NOMO-1 treated with dmso at 0.1 percent for 144 hours (cell line): ENCODE results near the gene ARHGEF28.

ENCODE experiments used
- DNase-seq: peaks from one replicate; lab custom pipeline; 2025; ENCODE audit not compliant: unreplicated experiment; lab: John Stamatoyannopoulos, UW

Gene ARHGEF28

DNA sequence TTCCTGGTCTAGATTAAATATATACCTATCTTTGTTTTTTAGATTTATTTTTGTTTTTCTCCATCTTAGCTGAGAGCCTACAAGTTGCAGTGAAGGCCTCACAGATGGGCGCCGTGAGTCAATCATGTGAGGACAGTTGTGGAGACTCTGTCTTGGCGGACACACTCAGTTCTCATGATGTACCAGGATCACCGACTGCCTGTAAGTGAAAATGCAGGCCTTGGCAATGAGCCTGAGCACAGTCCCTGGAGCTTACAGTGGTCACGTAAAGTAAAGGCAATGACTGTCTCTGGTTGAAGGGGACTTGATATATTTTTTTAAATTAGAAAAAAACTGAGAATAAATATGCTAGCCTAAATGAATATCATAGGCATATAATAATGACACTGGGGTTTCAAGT, 271.9 kb downstream of the ARHGEF28 start:
- DNase-seq: no peak

DNA sequence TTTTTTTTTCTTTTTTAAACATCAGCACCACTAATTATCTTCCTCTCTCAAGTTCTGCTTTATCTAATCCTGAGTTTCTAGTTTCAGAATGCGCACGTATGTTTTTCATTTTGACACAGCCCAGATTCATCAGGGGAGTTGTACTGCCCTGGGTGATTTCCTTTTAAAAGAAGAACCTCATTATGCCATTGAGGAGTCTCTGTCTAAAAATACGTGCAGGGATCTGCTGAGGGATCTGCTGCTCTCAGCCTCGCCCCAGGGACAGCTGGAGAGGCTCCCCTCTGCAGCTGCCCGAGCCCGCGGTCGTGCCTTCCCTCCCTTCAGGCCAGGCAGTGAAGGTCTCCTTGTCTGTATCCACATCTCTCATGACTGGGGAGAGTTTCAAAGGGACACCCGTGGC, 273.1 kb downstream of the ARHGEF28 start:
- peak; percentile 83 for DNase-seq

DNA sequence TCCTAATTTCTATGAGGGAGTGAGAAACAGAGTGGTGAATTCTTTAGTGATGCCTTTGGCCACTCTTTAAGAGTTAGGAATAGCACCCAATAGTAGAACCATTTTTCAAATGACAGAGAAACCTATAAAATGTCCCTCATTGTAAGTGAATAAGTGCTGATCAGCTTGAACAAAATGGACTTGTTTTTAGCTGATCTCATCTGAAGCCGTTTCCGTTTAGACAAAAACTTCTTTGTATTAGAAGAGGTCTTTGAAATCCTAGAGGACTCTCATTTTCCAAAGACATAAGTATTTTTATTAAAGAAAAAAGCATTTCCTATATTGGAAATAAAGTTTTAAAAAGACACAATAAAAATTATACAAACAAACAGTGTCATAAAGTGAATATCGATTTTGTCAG, 273.9 kb downstream of the ARHGEF28 start:
- no peak for DNase-seq

DNA sequence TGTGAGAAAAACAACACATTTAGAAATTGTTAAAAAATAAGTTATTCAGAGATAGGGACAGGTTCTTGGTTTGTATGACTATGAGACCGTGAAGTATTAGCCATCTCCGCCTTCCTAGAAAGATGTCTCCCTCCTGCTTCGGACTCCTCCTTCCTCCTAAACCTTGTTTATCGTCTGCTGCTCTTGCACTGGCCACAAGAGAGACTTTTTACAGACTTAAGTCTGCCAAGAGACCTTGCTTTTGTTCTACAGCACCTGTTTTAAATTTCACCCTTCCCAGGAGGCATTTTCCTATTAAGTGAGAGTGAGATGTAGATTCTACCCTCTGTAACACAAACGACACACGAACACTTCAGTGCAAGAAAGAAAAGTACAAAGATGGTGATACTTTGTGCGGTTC, 274.6 kb downstream of the ARHGEF28 start:
- no peak for DNase-seq

DNA sequence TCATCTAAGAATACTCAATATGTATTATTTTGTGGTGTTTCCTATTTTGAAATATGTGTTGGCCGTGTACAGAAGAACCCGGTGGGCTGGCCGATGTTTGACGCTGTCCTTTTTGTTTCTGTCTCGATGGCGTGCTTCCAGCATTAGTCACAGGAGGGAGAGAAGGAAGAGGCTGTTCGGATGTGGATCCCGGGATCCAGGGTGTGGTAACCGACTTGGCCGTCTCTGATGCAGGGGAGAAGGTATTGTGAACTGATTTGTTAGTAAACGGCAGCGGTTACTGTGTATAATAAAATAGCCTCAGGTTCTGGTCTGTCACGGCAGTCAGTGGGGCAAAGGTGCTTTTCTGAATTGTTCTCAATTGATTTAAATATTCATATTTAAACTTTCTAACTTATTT, 275.0 kb downstream of the ARHGEF28 start:
- no peak for DNase-seq

DNA sequence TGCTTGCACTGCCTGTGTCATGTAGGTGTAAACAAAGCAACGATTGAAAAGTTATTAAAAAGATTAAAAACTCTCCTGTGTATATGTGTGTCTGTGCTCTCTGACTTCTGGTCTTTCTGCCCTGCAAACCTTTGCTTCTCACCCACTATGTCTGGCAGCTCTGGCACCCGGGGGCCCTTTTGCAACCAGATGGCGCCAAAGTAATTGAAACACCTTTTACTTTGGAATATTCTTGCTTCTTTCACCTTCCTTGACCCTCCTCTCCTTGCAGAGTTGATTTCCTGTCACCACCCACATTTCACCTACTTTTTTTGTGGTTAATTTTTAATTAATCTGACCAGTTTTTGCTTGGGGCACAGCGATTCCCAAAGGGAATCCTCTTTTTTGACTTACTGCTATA, 275.5 kb downstream of the ARHGEF28 start:
- no peak for DNase-seq

DNA sequence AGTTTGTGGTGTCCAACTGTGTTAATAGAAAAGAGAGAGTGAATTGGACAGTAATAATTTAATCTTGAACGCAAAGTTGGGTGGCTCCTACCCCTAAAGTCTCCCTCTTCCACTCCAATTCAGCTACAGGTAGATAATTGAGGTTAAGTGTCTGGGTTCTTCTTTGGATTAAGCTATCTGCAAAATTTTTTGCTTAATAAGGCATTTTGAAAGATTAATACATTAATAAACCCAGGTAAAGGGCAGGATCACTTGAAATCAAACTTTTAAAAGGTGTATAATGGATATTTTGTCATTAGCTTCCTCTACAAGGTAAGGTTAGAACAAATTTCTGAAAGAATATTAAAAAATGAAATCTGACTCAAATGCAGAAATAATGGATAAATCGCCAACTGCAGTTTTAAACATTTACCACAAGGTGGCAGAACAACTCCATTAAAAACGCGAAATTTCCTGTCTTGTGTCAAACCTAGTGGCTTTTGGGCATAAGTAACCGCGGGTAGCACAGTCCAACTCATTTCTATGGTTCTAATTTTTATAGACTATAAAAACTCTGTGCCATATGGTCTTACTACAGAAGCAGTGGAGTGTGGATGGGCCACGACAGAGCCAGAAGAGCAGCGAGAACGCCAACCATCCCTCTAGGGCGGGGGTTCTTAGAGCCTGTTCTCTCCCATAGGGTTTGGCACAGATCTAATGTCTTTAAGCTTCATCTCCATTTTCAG, 276.5 kb downstream of the ARHGEF28 start:
- DNase-seq: no peak

DNA sequence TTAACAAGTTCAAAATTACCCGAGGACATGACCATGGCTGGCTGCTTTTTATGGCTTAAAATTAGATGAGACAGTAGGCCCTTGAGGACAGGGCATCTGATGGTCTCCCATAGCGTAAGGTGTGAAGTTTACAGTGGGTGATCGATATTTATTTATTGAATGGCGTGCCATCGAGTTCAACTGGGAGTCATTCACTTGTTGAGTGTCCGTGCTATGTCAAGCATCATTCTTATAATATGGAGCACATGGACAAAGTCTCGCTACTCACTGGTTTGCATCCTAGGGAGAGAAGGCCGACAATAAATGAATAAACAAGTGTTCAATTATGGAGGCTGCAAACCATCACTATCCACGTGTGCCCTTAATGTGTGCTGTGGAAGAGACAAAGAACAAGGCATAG, 277.2 kb downstream of the ARHGEF28 start:
- DNase-seq: no peak

DNA sequence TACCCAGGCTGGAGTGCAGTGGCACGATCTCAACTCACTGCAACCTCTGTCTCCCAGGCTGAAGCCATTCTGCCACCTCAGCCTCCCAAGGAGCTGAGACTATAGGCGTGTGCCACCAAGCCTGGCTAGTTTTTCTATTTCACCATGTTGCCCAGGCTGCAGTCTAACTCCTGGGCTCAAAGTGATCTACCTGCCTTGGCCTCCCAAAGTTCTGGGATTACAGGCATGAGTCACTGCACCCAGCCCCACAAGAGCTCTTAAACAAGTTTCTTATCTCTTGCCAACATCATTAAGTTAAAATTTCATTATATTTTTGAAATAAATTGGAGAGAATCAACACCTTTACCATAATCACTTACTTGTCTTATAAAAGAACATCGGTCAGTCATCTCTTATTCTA, 280.3 kb downstream of the ARHGEF28 start:
- DNase-seq: no peak

DNA sequence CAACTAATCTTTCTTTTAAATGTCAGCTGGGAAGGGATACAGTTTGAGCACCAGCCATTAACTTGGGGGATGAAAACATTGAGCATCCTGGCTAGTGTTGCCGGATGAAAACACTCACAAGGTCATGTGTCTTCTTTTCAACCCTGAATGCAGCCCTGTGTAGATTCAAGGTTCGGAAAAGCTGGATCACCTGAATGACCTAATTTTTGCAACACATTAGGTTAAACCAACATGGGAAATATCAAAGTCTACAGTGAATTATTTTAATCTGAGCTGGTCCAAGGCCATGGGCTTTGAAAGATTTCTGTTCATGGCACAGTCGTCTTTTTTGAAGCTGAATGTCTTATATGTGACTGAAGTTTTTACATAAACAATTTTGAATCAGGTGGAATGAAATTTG, 281.2 kb downstream of the ARHGEF28 start:
- DNase-seq: no peak

DNA sequence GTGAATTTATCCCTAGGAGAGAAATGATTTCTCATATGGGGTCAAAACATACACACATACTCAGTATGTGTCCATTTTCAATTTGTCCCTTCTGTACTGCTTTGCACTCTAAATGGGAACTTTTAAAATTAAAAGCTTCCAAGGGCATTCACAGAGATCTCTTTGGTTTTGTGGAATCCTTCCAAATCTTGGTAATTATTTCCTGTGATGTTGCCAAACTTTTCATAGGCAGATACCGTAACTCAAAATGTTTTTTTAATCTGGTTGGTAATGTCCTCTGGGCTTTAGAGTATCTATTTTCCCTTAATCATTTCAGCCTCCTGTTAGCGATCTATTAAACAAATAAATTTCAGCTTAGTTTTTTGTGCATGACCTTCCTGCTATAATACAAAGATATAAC, 282.4 kb downstream of the ARHGEF28 start:
- DNase-seq: no peak

DNA sequence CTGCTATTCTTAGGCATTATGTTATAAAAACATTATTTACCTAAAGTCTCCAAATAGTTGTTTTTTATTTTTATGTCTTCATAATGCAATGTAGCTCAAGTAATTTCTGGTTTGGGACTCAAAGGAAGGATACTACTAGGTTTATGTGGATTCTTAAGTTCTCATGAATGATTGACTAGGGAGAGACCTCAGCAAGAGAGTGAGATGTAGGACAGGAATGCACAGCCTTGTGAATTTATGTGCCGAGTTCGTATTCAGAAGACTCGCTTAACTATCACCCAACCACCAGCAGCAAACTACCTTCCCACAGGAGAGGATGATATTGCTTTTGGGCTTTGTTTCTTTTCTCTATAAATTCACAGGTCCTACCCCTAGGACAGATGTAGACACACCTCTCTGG, 282.9 kb downstream of the ARHGEF28 start:
- DNase-seq: no peak

DNA sequence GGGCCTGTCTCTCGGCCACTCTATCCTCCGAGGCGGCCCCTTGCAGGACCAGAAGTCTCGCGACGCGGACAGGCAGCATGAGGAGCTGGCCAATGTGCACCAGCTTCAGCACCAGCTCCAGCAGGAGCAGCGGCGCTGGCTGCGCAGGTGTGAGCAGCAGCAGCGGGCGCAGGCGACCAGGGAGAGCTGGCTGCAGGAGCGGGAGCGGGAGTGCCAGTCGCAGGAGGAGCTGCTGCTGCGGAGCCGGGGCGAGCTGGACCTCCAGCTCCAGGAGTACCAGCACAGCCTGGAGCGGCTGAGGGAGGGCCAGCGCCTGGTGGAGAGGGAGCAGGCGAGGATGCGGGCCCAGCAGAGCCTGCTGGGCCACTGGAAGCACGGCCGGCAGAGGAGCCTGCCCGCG, 283.5 kb downstream of the ARHGEF28 start:
- no peak for DNase-seq

DNA sequence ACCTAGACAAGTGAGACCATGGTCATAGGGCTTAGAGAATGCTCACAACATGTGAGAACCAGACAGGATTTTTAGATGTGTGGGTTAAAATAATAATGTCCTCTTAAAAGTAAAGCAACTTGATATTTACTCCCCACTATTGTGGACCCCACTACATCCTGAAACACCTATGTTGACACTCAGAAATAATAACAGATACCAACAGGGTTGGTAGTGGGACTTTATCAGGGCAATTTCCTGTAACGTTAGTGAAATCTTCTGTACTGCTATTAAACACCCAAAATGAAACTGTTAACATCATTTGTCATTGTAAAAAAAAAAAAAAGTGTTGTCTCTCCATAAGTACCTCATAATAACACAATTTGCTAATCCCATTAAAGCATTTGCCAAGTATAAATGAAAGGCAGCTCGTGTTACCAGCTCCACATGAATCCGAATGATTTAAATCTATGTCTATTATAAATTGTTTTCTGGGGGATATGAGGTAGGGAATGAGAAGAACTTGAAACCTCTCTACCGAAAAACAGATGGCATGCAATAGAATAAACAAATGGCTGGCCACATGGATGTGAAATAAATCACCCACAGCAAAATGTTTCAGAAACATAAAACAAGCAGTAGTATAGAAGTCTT, 285.9 kb downstream of the ARHGEF28 start:
- no peak for DNase-seq

DNA sequence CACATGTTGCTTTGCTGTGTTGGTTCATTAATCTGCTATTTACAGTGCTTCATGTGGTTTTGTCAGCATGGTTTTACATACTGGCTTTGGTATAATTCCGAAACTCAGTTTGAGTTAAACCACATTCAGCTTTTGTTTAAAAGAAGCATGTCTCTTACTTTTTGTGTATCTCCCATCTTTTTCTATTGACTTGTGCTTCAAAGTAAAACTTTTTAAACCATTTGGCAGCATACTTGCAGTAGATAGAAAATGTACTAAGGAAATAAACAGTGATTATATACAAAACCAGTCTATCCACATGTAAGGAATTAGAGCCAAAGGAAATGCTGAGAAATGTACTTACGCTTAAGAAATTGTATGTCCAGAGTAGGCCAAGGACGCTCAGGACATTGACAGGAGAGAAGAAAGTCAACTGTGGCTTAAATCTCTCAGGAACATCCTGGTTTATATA, 286.9 kb downstream of the ARHGEF28 start:
- no peak for DNase-seq

DNA sequence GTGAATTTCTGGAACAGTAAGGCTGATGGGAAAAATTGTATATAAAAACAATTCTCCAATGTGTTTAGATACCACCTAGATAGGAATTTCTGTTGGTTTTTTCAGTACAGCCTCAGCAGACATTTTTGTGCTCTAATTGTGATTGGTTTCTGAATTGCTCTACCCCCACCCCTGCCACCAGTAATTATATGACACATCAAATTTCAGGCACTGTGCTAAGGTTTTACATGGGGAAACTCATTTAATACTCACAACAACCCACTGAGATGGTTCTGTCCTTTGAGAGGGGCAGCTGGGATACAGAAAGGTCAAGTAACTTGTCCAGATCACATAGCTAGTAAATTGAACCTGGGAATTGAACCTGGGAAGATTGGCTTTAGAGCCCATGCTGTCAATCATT, 288.0 kb downstream of the ARHGEF28 start:
- no peak for DNase-seq

DNA sequence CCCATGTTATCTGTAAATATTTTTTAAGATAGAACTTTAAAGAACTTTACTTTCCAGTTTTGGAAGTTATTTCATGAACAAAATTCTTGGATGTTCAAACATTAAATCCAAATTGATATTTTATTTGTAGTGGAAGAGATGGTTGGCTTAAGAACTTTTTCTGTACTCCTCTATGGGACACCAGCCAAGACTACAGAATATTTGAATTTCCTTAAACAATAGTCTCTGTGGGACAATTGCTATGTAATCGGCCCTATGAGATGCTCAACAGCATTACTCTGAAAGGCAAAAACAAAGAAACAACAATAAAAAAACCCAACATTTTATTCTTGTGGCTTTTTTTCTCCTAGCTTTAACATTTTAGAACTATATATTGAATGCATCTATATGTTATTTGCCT, 289.3 kb downstream of the ARHGEF28 start:
- no peak for DNase-seq

DNA sequence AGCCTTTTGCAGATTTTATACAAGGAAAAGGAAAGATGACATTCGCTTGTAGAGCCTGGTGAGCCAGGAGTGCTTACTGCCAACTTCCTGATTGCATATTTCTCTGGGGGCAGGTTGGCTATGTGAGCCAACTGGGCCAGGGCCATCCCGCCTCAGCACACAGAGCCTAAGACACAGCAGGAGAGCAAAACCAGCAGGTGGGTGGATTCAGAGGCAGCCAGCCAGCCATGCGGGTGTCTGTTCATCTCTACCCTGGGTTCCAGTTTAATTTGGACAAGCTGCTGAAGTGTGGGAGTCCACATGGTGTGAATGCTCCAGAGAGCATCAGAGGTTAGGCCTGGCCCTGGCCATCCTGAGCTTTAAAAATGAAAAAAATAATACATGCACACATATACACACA, 291.4 kb downstream of the ARHGEF28 start:
- no peak for DNase-seq

DNA sequence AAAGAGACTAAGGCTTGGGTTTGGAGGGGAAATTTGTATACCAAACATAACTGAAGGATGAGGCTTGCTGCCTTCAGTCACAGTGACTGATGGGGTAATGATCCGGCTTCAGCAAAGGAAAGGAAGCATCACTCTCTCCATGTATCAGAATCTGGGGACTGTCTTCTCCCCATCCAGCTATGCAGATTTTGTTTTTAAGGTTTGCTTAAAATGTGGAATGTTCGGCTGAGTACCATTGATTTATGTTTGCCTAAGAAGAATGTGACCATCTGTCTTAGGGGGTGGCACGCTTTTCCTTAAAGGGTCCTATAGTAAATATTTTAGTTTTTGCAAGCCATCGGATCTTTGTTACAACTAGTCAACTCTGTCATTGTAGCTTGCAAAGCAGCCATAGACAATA, 291.9 kb downstream of the ARHGEF28 start:
- no peak for DNase-seq

DNA sequence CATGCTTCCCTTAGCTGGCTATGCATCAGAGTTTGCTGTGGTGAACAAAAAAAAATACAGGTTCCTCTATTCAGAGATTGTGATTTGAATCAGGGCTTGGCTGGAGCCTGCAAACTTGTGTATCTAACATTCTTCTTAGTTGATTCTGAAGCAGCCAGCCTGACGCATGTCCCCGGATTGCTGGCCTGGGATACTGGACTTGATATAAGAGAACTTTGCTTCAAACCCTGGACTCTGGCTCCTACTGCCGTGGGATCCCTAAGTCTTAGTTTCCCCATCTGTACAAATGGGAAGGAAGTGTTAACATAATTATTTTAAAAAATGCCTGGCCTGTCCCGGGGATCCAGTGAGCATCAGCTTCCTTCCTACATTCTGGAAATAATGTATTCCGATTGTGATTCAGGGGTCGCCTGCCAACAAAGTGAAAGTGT, 292.8 kb downstream of the ARHGEF28 start:
- DNase-seq: no peak

DNA sequence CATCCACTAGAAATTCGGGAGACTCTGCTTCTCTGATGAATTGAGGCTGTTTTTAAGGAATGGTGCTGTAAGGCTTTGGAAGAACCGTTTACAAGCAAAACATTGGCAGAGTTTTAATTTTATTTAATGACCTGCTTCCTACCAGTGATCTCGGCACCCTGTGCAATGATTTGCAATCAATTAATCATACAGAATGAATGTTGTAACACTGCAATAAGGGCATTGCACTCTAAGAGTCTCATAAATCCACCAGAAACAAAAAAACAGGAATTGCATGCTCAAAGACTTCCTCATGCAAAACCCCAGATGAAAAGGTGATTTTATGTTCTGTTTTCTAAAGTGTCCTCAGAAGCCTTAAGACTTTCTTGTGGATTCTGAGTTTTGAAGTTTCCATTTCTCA, 295.7 kb downstream of the ARHGEF28 start:
- peak; percentile 38 for DNase-seq

DNA sequence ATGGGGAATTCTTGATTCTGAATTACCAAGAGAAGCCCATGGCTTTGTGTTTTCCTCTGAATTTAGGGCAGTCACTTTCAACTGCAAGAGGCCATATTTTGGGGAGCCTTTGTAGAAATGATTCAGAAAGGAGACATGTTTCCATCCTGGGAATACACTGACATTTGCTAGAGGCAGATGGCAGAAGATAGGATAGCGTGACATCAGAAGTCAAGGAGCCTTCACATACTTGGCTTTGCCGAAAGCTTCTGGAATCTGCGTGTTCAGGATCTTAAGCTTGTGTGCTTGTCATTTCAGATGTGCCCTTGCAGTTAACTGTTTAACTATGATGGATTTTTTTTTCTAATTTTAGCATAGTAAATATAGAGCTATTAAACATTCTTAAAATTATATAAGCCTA, 296.2 kb downstream of the ARHGEF28 start:
- DNase-seq: no peak
